ENCODE results near the gene HMX3.
"Not testable (repeated sequence)": the region's sequence is repeated elsewhere in the genome, so short reads cannot be mapped to it uniquely, and the experiment has no call there.

The HMX3 gene

GRCh38 chr10:123175389-123176387 is 39.9 kb downstream of the HMX3 start:
- no peak for DNase-seq

- not testable (repeated sequence) for DNase-seq
These were observed 42.6 kb downstream of the HMX3 start for GRCh38 chr10:123178390-123178789.

DNA sequence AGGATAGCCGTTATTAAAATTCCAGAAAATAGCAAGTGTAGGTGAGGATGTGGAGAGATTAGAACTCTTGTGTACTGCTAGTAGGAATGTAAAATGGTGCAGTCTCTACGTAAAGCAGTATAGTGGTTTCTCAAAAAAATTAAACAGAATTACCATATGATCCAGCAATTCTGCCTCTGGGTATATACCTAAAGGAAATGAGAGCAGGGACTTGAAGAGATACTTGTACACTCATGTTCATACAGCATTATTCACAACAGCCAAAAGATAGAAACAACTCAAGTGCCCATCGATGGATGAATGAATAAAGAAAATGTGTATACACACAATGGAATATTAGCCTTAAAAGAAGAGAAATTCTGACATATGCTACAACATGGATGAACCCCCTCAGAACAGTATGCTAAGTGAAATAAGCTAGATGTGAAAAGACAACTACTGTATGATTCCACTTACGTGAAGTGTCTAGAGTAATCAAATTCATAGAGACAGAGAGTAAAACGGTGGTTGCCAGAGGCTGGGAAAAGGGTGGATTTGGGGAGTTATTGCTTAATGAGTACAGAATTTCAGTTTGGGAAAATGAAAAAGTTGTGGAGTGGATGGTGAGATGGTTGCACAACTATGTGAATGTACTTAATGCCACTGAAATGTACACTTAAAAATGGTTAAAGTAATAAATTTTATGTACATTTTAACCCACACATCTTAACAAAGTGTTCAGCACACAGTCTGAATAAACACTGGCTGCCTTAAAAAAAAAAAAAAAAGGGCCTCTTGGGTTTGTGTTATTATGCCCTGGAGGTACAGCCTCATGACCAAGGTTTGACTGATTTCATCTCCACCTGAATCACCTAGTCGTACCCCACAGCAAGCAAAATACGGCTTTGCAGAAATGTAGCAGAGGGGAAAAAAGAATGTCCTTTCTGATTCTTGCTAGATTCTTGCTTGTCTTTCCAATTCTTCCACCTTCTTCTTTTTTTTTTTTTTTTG is 44.6 kb downstream of the HMX3 start:
- DNase-seq, result no peak

- DNase-seq, result no peak
These were observed 48.0 kb downstream of the HMX3 start for GRCh38 chr10:123183724-123184123.

GRCh38 chr10:123187781-123188180 is 52.0 kb downstream of the HMX3 start:
- no peak for DNase-seq
